GM19240 (cell line): Measurements from ENCODE around the gene FAM227A.
A peak's percentile ranks its signal among the peaks of the same experiment; 100 is the strongest.

Experiments
- DNase-seq: peaks from one replicate; pipeline ENCODE4 v3.0.0; 2011; ENCODE audit warnings: low spot score; ENCODE audit not compliant: insufficient read length

Gene FAM227A

DNA sequence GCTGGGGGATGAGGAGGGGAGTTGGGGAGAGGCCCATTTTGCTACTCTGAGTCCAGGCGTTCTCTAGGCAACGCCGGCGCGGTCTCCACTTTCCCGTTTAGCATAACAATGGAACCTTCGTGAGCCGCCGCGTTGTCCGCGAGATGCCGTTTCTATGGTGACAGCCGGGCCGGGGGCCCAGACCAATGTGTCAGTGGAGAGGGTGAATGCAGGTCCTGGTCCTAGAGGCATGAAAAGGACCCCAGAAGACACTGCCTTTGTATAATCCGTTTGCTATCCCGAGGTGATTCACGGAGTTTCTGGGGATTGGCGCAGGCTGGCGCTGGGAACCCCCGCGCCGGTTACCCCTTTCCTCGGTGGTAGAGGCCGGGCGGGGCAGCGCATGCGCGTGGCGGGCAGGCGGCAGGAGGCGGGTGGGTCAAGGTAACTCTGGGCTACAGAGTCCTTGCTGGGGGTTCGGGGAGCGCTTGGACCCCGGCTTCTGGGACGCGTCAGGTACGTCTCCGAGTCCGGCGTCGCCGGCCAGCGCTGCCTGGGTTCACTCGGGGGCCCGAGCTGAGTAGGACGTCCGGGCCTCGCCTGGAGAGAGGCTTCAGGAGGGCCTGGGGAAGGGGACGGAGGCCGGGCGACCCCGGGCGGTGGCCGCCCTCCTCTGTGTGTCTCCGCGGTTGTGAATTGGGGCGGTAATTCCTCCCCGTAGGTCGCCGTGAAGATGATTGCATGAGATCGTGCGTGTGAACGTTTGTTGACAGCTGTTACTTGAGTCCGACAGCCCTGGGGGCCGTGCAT is at the start of gene FAM227A, which contains the start of gene CBY1:
Gene FAM227A (minus strand): TSS at position 137 of the 789 bp plus-strand sequence. CDS start 6,224 bp downstream, outside the sequence.
Gene CBY1 (plus strand): TSS at position 383 of the 789 bp plus-strand sequence. CDS start 11,417 bp downstream, outside the sequence.
- peak; percentile 95 for DNase-seq

GRCh38 chr22:38705235-38706100 is 49.3 kb upstream of the FAM227A start, which contains the start of gene GTPBP1:
Gene GTPBP1 (plus strand): TSS chr22:38705944. CDS start chr22:38705956, 12 bp downstream.
- DNase-seq = peak; percentile 86

DNA sequence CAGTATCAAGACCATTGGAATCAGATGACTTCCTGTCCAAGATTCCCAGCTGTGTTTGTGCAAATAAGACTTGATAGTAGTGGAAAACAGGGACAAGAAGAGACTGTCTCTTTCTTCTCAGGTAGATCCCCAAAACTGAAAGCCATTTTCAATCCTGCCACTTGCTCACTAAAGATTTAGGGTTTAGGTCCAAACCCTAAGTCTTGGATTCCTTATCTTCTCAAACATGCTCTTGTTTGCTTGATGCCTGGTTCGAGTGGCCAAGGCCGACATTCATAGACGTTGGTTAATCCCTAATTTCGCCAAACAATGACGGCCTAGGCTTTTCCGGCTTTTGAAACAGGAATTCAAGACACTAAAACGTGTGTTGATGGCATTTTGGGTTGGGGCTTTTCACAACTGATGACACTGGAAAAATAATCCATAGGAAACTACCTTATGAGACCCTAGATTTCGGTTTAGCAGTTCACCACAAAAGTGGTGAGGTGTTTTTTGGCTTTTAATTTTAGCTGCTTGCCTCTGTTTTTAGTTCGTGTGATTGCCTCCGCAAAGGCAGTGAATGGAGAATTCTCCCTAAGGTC is 48.6 kb upstream of the FAM227A start:
- DNase-seq = no peak

DNA sequence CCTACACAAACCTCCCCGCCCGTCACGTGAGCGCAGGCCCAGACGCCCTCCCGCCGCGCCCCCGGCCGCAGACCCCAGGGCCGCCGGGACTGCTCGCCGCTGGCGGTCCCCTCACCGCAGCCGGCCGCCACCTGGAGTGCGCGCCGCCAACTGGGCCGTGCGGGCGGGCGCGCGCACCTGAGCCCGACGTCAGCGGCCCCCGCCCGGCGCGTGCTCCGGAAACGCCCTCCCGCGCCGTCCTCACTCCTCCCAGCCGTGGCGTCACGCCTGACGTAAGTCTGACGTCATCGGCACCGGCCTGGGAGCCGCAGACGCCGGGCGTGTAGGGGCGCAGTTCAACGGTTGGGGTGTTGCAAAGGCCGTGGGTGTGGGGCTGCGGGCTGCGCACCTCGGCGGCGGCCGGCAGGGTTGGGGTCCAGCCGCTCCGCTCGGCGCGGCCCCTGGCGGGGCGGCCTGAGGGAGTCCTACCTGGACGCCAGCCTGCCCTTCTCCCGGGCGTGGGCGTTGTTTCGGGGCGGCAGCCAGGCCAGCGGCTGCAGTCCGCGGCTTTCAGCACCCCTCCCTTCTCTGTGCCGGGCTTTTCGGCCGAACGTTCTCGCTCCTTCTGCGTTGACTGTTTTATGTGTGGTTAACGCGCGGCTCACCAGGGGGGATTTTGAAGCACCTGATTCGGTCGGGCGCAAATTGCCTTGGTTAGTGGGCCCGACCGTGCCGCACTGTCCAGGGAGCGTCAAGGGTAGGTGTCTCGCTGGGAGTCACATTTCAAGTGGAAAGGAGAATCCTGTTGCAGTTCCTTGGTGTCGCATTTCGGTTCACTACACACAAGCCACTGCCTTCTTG is 44.8 kb upstream of the FAM227A start, which contains the start of gene JOSD1:
Gene JOSD1 (minus strand): TSS at position 155 of the 840 bp plus-strand sequence. CDS start 956 bp downstream, outside the sequence.
- DNase-seq = peak; percentile 69

GRCh38 chr22:38700270-38700788 is 44.1 kb upstream of the FAM227A start:
- no peak for DNase-seq

DNA sequence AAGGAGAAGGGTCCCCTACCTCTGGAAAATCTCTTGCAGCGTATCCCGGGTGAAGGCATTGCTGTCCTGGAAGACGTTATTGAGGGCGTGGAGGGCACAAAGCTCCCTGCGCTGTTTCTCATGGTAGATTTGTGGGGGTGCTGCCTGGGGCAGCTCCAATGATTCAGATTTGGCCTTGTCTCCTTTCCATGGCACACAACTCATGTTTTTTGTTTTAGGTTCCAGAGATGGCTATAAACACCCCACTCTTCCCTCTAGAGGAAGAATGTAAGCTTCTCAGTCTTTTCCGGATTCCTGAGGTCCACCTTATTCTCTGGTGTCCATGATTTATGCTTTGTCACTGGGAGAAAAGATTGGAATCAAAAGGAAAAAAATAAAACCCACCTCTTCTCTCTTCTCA is 43.6 kb upstream of the FAM227A start:
- no peak for DNase-seq

DNA sequence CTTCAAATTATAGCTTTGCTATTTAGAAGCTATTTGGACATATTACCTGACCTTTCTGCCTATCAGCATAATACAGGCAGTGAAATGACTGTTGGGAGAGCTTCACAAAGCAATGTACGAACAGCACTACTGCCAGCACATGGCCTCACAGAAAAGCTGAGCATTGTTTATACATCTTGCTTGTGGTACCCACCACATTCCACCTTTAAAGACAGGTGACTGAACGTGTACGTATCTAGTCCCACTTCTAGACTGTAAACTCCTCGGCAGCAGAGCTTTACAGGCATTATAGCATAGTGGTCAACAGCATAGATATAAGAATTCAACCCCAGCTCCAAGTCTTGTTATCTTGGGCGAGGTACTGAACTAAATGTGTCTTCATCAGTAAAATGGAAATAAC is 43.0 kb upstream of the FAM227A start:
- no peak for DNase-seq

- no peak for DNase-seq
Observed at GRCh38 chr22:38698407-38699094, 42.4 kb upstream of the FAM227A start.

DNA sequence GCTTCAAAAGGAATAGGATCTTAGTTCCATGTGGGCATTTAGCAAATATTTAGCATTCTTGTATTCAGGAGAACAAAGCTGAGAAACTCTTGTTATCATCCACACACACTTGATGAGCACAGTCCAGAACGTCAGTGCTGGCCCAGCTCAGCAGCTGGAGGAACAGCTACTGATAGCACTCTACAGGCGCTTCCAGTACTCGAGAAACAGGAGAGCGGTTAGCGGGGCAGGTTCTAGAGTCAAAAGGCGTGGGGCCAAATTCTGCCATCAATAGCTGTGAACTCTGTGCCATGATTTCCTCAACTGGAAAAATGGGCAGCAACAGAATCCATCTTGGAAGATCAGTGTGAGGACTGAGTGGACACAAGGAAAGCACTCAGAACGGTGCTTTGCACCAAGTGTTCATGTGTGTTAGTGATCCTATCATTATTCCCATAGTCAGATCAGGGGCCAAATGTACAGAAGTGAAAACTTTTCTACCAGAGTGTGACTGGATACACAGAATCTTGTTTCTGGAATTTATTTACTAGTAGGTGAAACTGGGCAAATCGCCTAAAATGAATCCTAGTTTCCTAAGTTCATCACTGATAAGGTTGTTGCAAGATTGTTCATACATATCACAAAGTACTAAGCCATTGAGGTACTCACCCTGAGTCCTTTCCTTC is 41.4 kb upstream of the FAM227A start:
- DNase-seq = no peak

DNA sequence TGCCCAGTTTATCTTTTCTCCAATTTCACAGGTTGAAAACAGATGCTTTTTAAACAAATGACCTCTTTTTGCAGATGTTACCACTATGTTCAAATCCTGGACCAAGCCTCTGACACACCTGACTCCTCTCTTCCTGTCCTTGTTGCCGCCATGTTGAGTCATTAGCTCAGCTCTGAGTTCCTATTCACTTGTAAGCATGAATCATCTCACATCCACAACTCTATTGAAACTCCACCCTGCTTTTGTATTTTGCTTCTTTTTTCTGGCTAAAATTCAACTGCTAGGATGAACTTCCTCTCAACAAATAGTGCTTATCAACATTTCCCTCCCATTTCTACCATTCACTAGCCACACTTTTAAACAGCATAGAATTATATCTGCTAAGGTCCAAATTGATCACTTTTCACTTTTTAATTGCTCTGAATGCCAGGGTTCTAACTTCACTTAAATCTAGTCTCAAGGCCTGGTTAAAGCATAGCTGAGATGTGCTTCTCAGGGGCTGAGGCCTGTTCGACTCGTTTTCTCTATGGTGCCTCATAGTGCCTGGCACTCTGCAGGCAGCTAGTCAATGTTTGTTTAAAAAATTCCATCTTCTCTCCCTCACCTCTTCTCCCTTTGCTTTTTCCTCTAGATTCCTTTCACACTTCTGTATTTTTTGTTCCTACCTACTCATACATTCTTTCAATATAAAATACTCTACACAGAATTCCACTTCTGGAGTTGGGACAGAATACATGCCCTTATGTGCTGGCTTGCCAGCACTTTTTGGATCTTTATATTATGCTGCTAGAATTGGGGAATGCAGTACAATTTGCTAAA is 40.6 kb upstream of the FAM227A start:
- DNase-seq = no peak

- no peak for DNase-seq
Observed at GRCh38 chr22:38694940-38695339, 38.7 kb upstream of the FAM227A start.

GRCh38 chr22:38694049-38694448 is 37.9 kb upstream of the FAM227A start:
- no peak for DNase-seq

DNA sequence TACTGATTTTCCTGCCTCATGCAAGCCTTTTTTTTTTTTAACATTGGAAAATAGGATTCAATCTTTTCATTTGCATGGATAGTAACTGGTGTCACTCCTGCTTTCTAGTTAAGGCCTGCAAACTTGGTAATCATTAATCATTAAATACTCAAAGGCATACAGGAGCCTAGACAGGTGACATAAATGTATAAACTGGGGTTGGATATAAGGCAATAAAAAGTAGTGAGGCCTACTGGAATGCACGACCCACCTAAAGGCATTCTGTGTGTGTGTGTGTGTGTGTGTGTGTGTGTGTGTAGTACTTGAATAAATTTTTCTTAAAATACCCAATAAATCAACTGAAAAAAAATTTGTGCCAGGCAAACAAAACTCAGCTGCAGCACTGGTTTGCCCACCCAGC is 33.5 kb upstream of the FAM227A start:
- DNase-seq = no peak

- no peak for DNase-seq
Observed at GRCh38 chr22:38685761-38686160, 29.6 kb upstream of the FAM227A start.

- no peak for DNase-seq
Observed at GRCh38 chr22:38684895-38685294, 28.7 kb upstream of the FAM227A start.

- DNase-seq = peak; percentile 98
Observed at GRCh38 chr22:38681582-38682335, 25.6 kb upstream of the FAM227A start, which contains the start of gene TOMM22. Gene TOMM22 (plus strand): TSS chr22:38681957. CDS start chr22:38681979, 22 bp downstream.

DNA sequence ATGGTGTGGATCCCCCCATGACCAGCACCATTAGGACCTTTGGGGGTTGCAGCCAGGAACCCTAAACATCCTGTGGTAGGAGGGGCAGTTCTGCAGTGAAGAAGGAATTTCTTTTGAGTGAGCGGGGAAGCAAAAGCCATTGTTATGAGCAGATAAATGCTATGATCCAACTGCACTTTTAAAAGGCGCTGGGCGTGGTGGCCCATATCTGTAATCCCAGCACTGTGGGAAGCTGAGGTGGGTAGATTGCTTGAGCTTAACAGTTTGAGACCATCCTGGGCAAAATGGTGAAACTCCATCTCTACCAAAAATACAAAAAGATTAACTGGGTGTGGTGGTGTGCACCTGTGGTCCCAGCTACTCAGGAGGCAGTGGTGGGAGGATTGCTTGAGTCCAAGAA is 19.6 kb upstream of the FAM227A start:
- no peak for DNase-seq

DNA sequence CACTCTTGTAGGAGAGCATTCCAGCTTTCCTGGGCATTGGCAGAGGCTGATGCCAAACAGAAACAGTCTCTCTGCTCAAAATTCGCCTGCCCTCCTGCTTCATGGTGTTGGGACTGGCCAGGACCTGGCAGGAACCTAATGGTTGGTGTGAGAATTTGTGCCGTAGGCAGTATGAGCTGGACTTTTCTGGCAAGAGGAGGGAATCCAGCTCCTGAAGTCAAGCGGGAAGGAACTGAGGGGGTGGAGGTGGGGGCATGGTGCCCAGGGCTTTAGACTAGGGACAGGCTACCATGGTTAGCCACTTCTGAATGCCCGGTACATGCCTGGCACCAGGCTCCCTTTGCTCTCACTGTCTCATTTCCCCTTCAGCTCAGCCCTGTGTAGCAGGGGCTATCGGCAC is 18.7 kb upstream of the FAM227A start:
- DNase-seq = no peak
